OCI-LY1 (cell line): ENCODE measurements around the gene JPH2.

Source experiments
- EZH2 ChIP-seq: fragments of 200-600 bp; sonication (generic), shearing (Covaris generic); IDR thresholded peaks from 2 replicates; pipeline ENCODE4 v1.8.0; 2017; ENCODE audit warnings: borderline replicate concordance, mixed run types, mild to moderate bottlenecking, antibody characterized with exemption, low read length, moderate library complexity, mixed read lengths
- TF ChIP-seq, protein P1 (sequence below): fragments of 200-600 bp; sonication (generic), shearing (Covaris generic); IDR thresholded peaks from 2 replicates; pipeline ENCODE4 v1.5.1; 2017; ENCODE audit warnings: mild to moderate bottlenecking, antibody characterized with exemption, low read length, moderate library complexity, mixed read lengths

DNA sequence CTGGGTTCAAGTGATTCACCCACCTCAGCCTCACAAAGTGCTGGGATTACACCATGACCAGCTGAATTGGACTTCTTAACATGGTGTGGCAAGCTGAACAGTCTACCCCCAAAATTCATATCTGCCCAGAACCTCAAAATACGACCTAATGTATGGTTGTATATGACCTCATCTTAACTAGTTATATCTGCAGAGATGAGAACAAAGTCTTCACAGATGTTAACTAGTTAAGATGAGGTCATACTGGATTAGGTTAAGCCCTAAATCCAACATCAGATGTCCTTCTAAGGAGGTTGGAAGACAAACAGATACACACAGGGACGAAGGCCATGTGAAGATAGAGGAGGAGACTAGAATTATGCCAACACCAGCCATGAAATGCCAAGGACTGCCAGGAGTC is 102.5 kb downstream of the JPH2 start:
- TF ChIP-seq, protein P1, sequence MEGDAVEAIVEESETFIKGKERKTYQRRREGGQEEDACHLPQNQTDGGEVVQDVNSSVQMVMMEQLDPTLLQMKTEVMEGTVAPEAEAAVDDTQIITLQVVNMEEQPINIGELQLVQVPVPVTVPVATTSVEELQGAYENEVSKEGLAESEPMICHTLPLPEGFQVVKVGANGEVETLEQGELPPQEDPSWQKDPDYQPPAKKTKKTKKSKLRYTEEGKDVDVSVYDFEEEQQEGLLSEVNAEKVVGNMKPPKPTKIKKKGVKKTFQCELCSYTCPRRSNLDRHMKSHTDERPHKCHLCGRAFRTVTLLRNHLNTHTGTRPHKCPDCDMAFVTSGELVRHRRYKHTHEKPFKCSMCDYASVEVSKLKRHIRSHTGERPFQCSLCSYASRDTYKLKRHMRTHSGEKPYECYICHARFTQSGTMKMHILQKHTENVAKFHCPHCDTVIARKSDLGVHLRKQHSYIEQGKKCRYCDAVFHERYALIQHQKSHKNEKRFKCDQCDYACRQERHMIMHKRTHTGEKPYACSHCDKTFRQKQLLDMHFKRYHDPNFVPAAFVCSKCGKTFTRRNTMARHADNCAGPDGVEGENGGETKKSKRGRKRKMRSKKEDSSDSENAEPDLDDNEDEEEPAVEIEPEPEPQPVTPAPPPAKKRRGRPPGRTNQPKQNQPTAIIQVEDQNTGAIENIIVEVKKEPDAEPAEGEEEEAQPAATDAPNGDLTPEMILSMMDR: no peak
- no peak for TF ChIP-seq EZH2
